ENCODE data around the gene MBNL1.
A peak's percentile ranks its signal among the peaks of the same experiment; 100 is the strongest.

MBNL1 gene

GRCh38 chr3:152430223-152431002, 161.7 kb downstream of the MBNL1 start:
- peaks cover 0 to 7% of the 10 kb centered on the region in 2 experiments; a peak in 1 of 3 replicates for H3K36me3 ChIP-seq (ENCODE audit: control insufficient read depth in 2 of 2, insufficient read depth in 1 of 2, low read length in 2 of 2)
- TF ChIP-seq ZNF585B (tag by site-specific recombination; IDR thresholded peaks at IDR 0.05) (no peak), ZNF514 (tag by site-specific recombination; IDR thresholded peaks at IDR 0.05) (no peak), ZNF639 (tag by site-specific recombination; IDR thresholded peaks at IDR 0.05) (no peak), ZFP3 (tag by site-specific recombination; IDR thresholded peaks at IDR 0.05; ENCODE audit: low read depth) (no peak), OSR2 (tag by site-specific recombination; IDR thresholded peaks at IDR 0.05) (no peak), ZBTB21 (tag by site-specific recombination; IDR thresholded peaks at IDR 0.05) (no peak)
- no peak overlapping the region for H3K4me3 ChIP-seq (ENCODE audit: low read depth, low read length)
- POLR2A ChIA-PET, result no interaction called here
- no peaks in the 10 kb centered on the region for H3K9me3 ChIP-seq (ENCODE audit: control insufficient read depth, insufficient read depth, low read depth, low read length)
- H3K27ac ChIP-seq (ENCODE audit: extremely low read depth, low read depth, low read length), result no peak overlapping the region
- CTCF ChIA-PET, result interaction anchor here (0.6 to 2.1 kb wide), 4 partner anchors 11 to 591 kb away, joined by 3 to 5 read pairs (median 3); no protein-coding TSS in a partner anchor
- H3K4me1 ChIP-seq (ENCODE audit: control insufficient read depth, insufficient read depth, low read length), result no peaks in the 10 kb centered on the region

GRCh38 chr3:152434142-152434541, 165.4 kb downstream of the MBNL1 start:
- CTCF ChIA-PET, result no interaction called here
- POLR2A ChIA-PET, result no interaction called here
- no peaks in the 10 kb centered on the region for H3K9me3 ChIP-seq (ENCODE audit: control insufficient read depth, insufficient read depth, low read depth, low read length)
- no peak overlapping the region for H3K27ac ChIP-seq (ENCODE audit: extremely low read depth, low read depth, low read length)
- peaks cover 0 to 7% of the 10 kb centered on the region in 2 experiments; a peak in 1 of 3 replicates for H3K36me3 ChIP-seq (ENCODE audit: control insufficient read depth in 2 of 2, insufficient read depth in 1 of 2, low read length in 2 of 2)
- TF ChIP-seq ZNF112 (tag by site-specific recombination; IDR thresholded peaks at IDR 0.05) (no peak), ZNF529 (tag by site-specific recombination; IDR thresholded peaks at IDR 0.05; ENCODE audit: insufficient replicate concordance) (no peak), SETDB1 (IDR thresholded peaks at IDR 0.05; ENCODE audit: insufficient read length, low read length) (no peak), ZNF26 (tag by site-specific recombination; IDR thresholded peaks at IDR 0.05) (no peak), KLF10 (tag by site-specific recombination; IDR thresholded peaks at IDR 0.05) (no peak), ZNF518A (tag by site-specific recombination; conservative IDR thresholded peaks at IDR 0.05; ENCODE audit: low read depth) (no peak), ZNF426 (tag by site-specific recombination; IDR thresholded peaks at IDR 0.05) (no peak), ZNF146 (tag by site-specific recombination; IDR thresholded peaks at IDR 0.05) (peak; percentile 57)
- no peaks in the 10 kb centered on the region for H3K4me1 ChIP-seq (ENCODE audit: control insufficient read depth, insufficient read depth, low read length)
- no peak overlapping the region for H3K4me3 ChIP-seq (ENCODE audit: low read depth, low read length)

All from HEK293 (cell line).